H1 (cell line): ENCODE measurements around the gene CFDP1. TPM values are rescaled to one million over a fixed set of nuclear protein-coding genes. Genes with fewer than 3 reads are reported as not detected.

Source experiments
- CTCF ChIA-PET: fragments of 300-600 bp; sonication (Branson Sonifier 250); formaldehyde crosslinking; loops from one replicate; lab custom pipeline; 2021; ENCODE audit not compliant: partially characterized antibody; lab: Charles Lee
- POLR2A ChIA-PET: fragments of 300-600 bp; sonication (Branson Sonifier 250); formaldehyde crosslinking; loops from one replicate; lab custom pipeline; 2021; ENCODE audit warnings: inconsistent platforms; ENCODE audit not compliant: partially characterized antibody; lab: Charles Lee
- DNase-seq, 2 experiments: peaks; one replicate each; pipeline versions ENCODE4 v3.0.0 to v3.0.0-alpha.2; 2010 to 2022; ENCODE audit warnings: low spot score in 2 of 2, low read depth in 1 of 2, mixed read lengths in 1 of 2
- FAIRE-seq: peaks from 2 replicates; lab custom pipeline; 2011; peaks lifted over from hg19 to GRCh38; lab: Jason Lieb, UNC
- H2AFZ ChIP-seq: 2 replicates; pipeline ENCODE4 v1.8.1; 2012; ENCODE audit warnings: low read length, inconsistent platforms
- H2AK5ac ChIP-seq: 2 replicates; pipeline ENCODE4 v1.6.1; 2013; ENCODE audit warnings: low read depth, low read length
- H2BK120ac ChIP-seq: replicated peaks from 2 replicates; pipeline ENCODE3; 2013; ENCODE audit warnings: low read depth, low read length, inconsistent platforms
- H2BK12ac ChIP-seq: 2 replicates; pipeline ENCODE4 v1.6.1; 2013; ENCODE audit warnings: low read depth, low read length
- H2BK15ac ChIP-seq: 2 replicates; pipeline ENCODE4 v1.6.1; 2013; ENCODE audit warnings: low read length
- H2BK20ac ChIP-seq: 2 replicates; pipeline ENCODE4 v1.6.1; 2013; ENCODE audit warnings: low read length
- H2BK5ac ChIP-seq: 2 replicates; pipeline ENCODE4 v1.6.1; 2013; ENCODE audit warnings: low read depth, low read length
- H3K14ac ChIP-seq: 2 replicates; pipeline ENCODE4 v1.6.1; 2013; ENCODE audit warnings: inconsistent platforms; ENCODE audit not compliant: insufficient read length
- H3K18ac ChIP-seq: 2 replicates; pipeline ENCODE4 v1.6.1; 2013; ENCODE audit warnings: low read length; ENCODE audit errors: extremely low read depth
- H3K23ac ChIP-seq: 2 replicates; pipeline ENCODE4 v1.6.1; 2013; ENCODE audit warnings: inconsistent platforms; ENCODE audit not compliant: insufficient read length
- H3K23me2 ChIP-seq: 2 replicates; pipeline ENCODE4 v1.6.1; 2013; ENCODE audit warnings: low read depth, low read length
- H3K27ac ChIP-seq: 2 replicates; pipeline ENCODE4 v1.6.1; 2011; ENCODE audit warnings: low read depth, low read length, inconsistent platforms
- H3K27me3 ChIP-seq, 4 experiments: replicated peaks in 1 of 4; 1 replicate in 1 of 4; 2 replicates in 3 of 4; pipeline versions ENCODE4 v1.6.1 to v1.8.1; 2011 to 2013; ENCODE audit warnings: low read length in 3 of 4, mild to moderate bottlenecking in 3 of 4, inconsistent platforms in 2 of 4, mixed read lengths in 2 of 4, moderate library complexity in 1 of 4; ENCODE audit not compliant: control insufficient read depth in 3 of 4, insufficient read depth in 3 of 4; ENCODE audit errors: extremely low read depth in 1 of 4
- H3K36me3 ChIP-seq, 4 experiments: 2 replicates each; pipeline versions ENCODE4 v1.6.1 to v1.8.1; 2011 to 2013; ENCODE audit warnings: mild to moderate bottlenecking in 4 of 4, low read length in 3 of 4, moderate library complexity in 2 of 4, control low read depth in 1 of 4, inconsistent platforms in 1 of 4; ENCODE audit not compliant: insufficient read depth in 4 of 4, control insufficient read depth in 2 of 4
- H3K4ac ChIP-seq: replicated peaks from 2 replicates; pipeline ENCODE3; 2013; ENCODE audit warnings: low read length, low read depth, mixed read lengths, inconsistent platforms; ENCODE audit not compliant: insufficient read length
- H3K4me1 ChIP-seq, 4 experiments: replicated peaks in 1 of 4; 1 replicate in 1 of 4; 2 replicates in 3 of 4; pipeline versions ENCODE4 v1.6.1 to v1.8.1; 2011 to 2013; ENCODE audit warnings: low read length in 3 of 4, inconsistent platforms in 2 of 4, mixed read lengths in 1 of 4; ENCODE audit not compliant: insufficient read depth in 4 of 4, control insufficient read depth in 3 of 4
- H3K4me2 ChIP-seq, 2 experiments: 2 replicates each; pipeline versions ENCODE4 v1.6.1 to v1.8.1; 2011 to 2013; ENCODE audit warnings: low read depth in 2 of 2, low read length in 2 of 2, control low read depth in 1 of 2, inconsistent platforms in 1 of 2, mild to moderate bottlenecking in 1 of 2; ENCODE audit not compliant: insufficient read depth in 1 of 2
- H3K4me3 ChIP-seq, 4 experiments: fragments of 200-600, 300-600 bp in 1 of 4; sonication (generic), shearing (Covaris generic), sonication (Bioruptor Twin) in 1 of 4; 2 replicates each; pipeline versions ENCODE4 v1.5.1 to v1.8.1; 2011 to 2016; ENCODE audit warnings: low read length in 4 of 4, low read depth in 3 of 4, control low read depth in 2 of 4, inconsistent platforms in 2 of 4, mild to moderate bottlenecking in 2 of 4, mixed read lengths in 1 of 4, moderate library complexity in 1 of 4; ENCODE audit not compliant: insufficient read depth in 2 of 4; ENCODE audit errors: extremely low read depth in 1 of 4
- H3K56ac ChIP-seq: replicated peaks from 2 replicates; pipeline ENCODE3; 2013; ENCODE audit warnings: low read depth, mild to moderate bottlenecking, mixed read lengths, low read length, inconsistent platforms; ENCODE audit not compliant: insufficient read length
- H3K79me1 ChIP-seq: 2 replicates; pipeline ENCODE4 v1.6.1; 2013; ENCODE audit warnings: low read depth, low read length, control low read depth
- H3K79me2 ChIP-seq, 2 experiments: 2 replicates each; pipeline versions ENCODE4 v1.6.1 to v1.8.1; 2012 to 2013; ENCODE audit warnings: low read length in 2 of 2, mild to moderate bottlenecking in 2 of 2, inconsistent platforms in 1 of 2; ENCODE audit not compliant: insufficient read depth in 2 of 2, control insufficient read depth in 1 of 2
- H3K9ac ChIP-seq, 4 experiments: replicated peaks in 1 of 4; 1 replicate in 1 of 4; 2 replicates in 3 of 4; pipeline versions ENCODE4 v1.6.1 to v1.8.1; 2011 to 2013; ENCODE audit warnings: low read depth in 3 of 4, low read length in 3 of 4, control low read depth in 2 of 4, mild to moderate bottlenecking in 2 of 4, moderate library complexity in 2 of 4, inconsistent platforms in 1 of 4; ENCODE audit errors: extremely low read depth in 1 of 4
- H3K9me3 ChIP-seq, 2 experiments: 2 replicates each; pipeline versions ENCODE4 v1.6.1 to v1.8.1; 2012 to 2013; ENCODE audit warnings: mild to moderate bottlenecking in 2 of 2, moderate library complexity in 2 of 2, control low read depth in 1 of 2, inconsistent platforms in 1 of 2, low read depth in 1 of 2, low read length in 1 of 2, mixed read lengths in 1 of 2; ENCODE audit not compliant: insufficient read depth in 2 of 2
- H4K20me1 ChIP-seq, 2 experiments: replicated peaks in 1 of 2; 2 replicates each; pipeline versions ENCODE3 to v1.8.1; 2011 to 2013; ENCODE audit warnings: inconsistent platforms in 2 of 2, low read length in 2 of 2, mild to moderate bottlenecking in 1 of 2; ENCODE audit not compliant: insufficient read depth in 2 of 2, control insufficient read depth in 1 of 2
- H4K5ac ChIP-seq: 2 replicates; pipeline ENCODE4 v1.6.1; 2013; ENCODE audit warnings: low read length, low read depth, mixed read lengths, inconsistent platforms; ENCODE audit not compliant: insufficient read length
- H4K8ac ChIP-seq: 2 replicates; pipeline ENCODE4 v1.8.0; 2013; ENCODE audit warnings: mild to moderate bottlenecking, moderate library complexity, low read length, inconsistent platforms; ENCODE audit not compliant: insufficient read depth; ENCODE audit errors: extremely low read depth
- H4K91ac ChIP-seq: replicated peaks from 2 replicates; pipeline ENCODE3; 2013; ENCODE audit warnings: low read length, mixed read lengths, inconsistent platforms; ENCODE audit not compliant: insufficient read length
- ATF3 ChIP-seq: IDR thresholded peaks from 2 replicates; pipeline ENCODE4 v1.6.1; 2011; ENCODE audit warnings: low read depth, mild to moderate bottlenecking, low read length; ENCODE audit not compliant: insufficient read depth
- CBX5 ChIP-seq: fragments of 300-800, 300-1000 bp; sonication (generic); IDR thresholded peaks from 2 replicates; pipeline ENCODE4 v1.7.1; 2016; ENCODE audit warnings: antibody characterized with exemption, low read length, low read depth
- EGR1 ChIP-seq: IDR thresholded peaks from 2 replicates; pipeline ENCODE4 v1.6.1; 2011; ENCODE audit warnings: low read depth, low read length, borderline replicate concordance
- EP300 ChIP-seq, 2 experiments: IDR thresholded peaks; 1 replicate in 1 of 2; 2 replicates in 1 of 2; pipeline ENCODE4 v1.6.1; 2011 to 2012; ENCODE audit warnings: low read depth in 2 of 2, low read length in 2 of 2, mild to moderate bottlenecking in 2 of 2, borderline replicate concordance in 1 of 2, inconsistent platforms in 1 of 2, moderate library complexity in 1 of 2
- EZH2 ChIP-seq: fragments of 200-600 bp; sonication (generic); IDR thresholded peaks from 2 replicates; pipeline ENCODE4 v1.7.1; 2012; ENCODE audit warnings: low read depth, mild to moderate bottlenecking, moderate library complexity, low read length, inconsistent platforms; ENCODE audit not compliant: severe bottlenecking
- FOSL1 ChIP-seq: IDR thresholded peaks from 2 replicates; pipeline ENCODE4 v1.6.1; 2011; ENCODE audit warnings: mild to moderate bottlenecking, low read depth, low read length, moderate library complexity; ENCODE audit not compliant: insufficient read depth
- HDAC6 ChIP-seq: IDR thresholded peaks from one replicate; pipeline ENCODE4 v1.7.1; 2012; ENCODE audit warnings: low read depth, mild to moderate bottlenecking, inconsistent platforms, low read length, moderate library complexity
- NRF1 ChIP-seq: IDR thresholded peaks from 2 replicates; pipeline ENCODE4 v1.6.1; 2011; ENCODE audit warnings: mild to moderate bottlenecking, low read depth, low read length, improper control_type of control experiment
- POLR2A ChIP-seq, 2 experiments: IDR thresholded peaks; 1 replicate in 1 of 2; 2 replicates in 1 of 2; pipeline ENCODE4 v1.6.1; 2011; ENCODE audit warnings: low read depth in 2 of 2, low read length in 2 of 2, mild to moderate bottlenecking in 2 of 2; ENCODE audit errors: control extremely low read depth in 1 of 2
- POLR2AphosphoS5 ChIP-seq: IDR thresholded peaks from 2 replicates; pipeline ENCODE4 v1.6.1; 2011; ENCODE audit warnings: low read depth, low read length
- TAF1 ChIP-seq: IDR thresholded peaks from 2 replicates; pipeline ENCODE4 v1.6.1; 2011; ENCODE audit warnings: mild to moderate bottlenecking, low read depth, low read length
- TCF12 ChIP-seq: IDR thresholded peaks from 2 replicates; pipeline ENCODE4 v1.6.1; 2011; ENCODE audit warnings: low read depth, mild to moderate bottlenecking, low read length
- YY1 ChIP-seq: IDR thresholded peaks from 2 replicates; pipeline ENCODE4 v1.6.1; 2011; ENCODE audit warnings: low read depth, mild to moderate bottlenecking, low read length
- WGBS, 2 experiments: shearing (Covaris generic) in 1 of 2; methylation state at CpG; one replicate each; pipeline versions ENCODE4 v1.1.6 to v1.1.7; 2013 to 2015; ENCODE audit warnings: low lambda C conversion rate in 2 of 2, mixed read lengths in 2 of 2, inconsistent platforms in 1 of 2, low coverage in 1 of 2, missing lambda C conversion rate in 1 of 2; ENCODE audit not compliant: insufficient replicate concordance in 2 of 2, insufficient coverage in 1 of 2, insufficient read length in 1 of 2; ENCODE audit errors: extremely low coverage in 1 of 2, missing lambda C conversion rate in 1 of 2; 5-methylcytosine and 5-hydroxymethylcytosine counted together
- polyA plus RNA-seq, 7 experiments: library from polyadenylated mRNA; depleted of rRNA in 3 of 7; stranded (reverse) in 5 of 7; unstranded in 2 of 7; fragments of >200 nt in 5 of 7; fragments of 200-250 nt in 2 of 7; gene quantifications; 1 replicate in 5 of 7; 2 replicates in 1 of 7; 4 replicates in 1 of 7; pipeline versions ENCODE4 v1.2.1 to v1.2.3, GENCODE V29; 2011 to 2013; ENCODE audit warnings: missing spikeins in 2 of 7, mixed read lengths in 2 of 7
- total RNA-seq: library from RNA; stranded (reverse); fragmentation: NEBNext Ultra II Directional; extraction: Animal tissue kit (Norgen Biotek cat#: 25700); gene quantifications from 2 replicates; pipeline ENCODE4 v1.2.1, GENCODE V29; 2021

CFDP1 gene
- total and polyA plus RNA-seq, 2 of the 8 experiments (the other 6 are each of a cell fraction or from before 2014, with no cell fraction given), result 25.5 to 77.3 TPM

GRCh38 chr16:75309156-75309555 is 124.1 kb downstream of the CFDP1 start:
- no peak overlapping the region for H3K27ac ChIP-seq
- no peak overlapping the region for H2BK5ac ChIP-seq
- WGBS, 2 experiments, result 82% methylated on average over 8 of the region's 8 CpGs; no CpG with 5 or more reads in 1 of the 2 experiments
- FAIRE-seq (no peak), DNase-seq (no peak)
- H3K27me3 ChIP-seq, result no peaks in the 10 kb centered on the region
- no peak overlapping the region for H3K4me2 ChIP-seq
- no peak overlapping the region for H3K56ac ChIP-seq
- no peak overlapping the region for H4K91ac ChIP-seq
- no peaks in the 10 kb centered on the region; a peak in 1 of 7 replicates for H3K4me1 ChIP-seq
- H2BK15ac ChIP-seq, result no peak overlapping the region
- H3K9ac ChIP-seq, result no peak overlapping the region
- H3K36me3 ChIP-seq, result peaks cover 4 to 8% (median 7%) of the 10 kb centered on the region in 4 experiments; a peak in 5 of 8 replicates
- H2AK5ac ChIP-seq, result no peak overlapping the region
- CTCF ChIA-PET, result interaction anchor here (1.1 to 1.5 kb wide), 2 partner anchors 58 to 75 kb away, joined by 3 to 5 read pairs; partner anchors contain the start of gene BCAR1
- TF ChIP-seq ATF3 (no peak), EZH2 (no peak), POLR2A (IDR thresholded peaks at IDR 0.05; ENCODE audit: control extremely low read depth in 1 of 2, low read depth in 2 of 2, low read length in 2 of 2) (no peak), EP300 (IDR thresholded peaks at IDR 0.05; ENCODE audit: borderline replicate concordance in 1 of 2, low read depth in 2 of 2, low read length in 2 of 2) (no peak), EGR1 (no peak), TAF1 (no peak), NRF1 (no peak), FOSL1 (no peak), CBX5 (no peak), HDAC6 (no peak), YY1 (no peak), POLR2AphosphoS5 (no peak), TCF12 (no peak)
- no peak overlapping the region for H3K4ac ChIP-seq
- H4K20me1 ChIP-seq, result no peaks in the 10 kb centered on the region
- no peak overlapping the region for H3K23ac ChIP-seq
- H3K23me2 ChIP-seq, result no peaks in the 10 kb centered on the region
- H3K4me3 ChIP-seq, result no peak overlapping the region
- H2BK12ac ChIP-seq, result no peak overlapping the region
- no peak overlapping the region for H3K18ac ChIP-seq
- H3K9me3 ChIP-seq, result no peaks in the 10 kb centered on the region
- no peak overlapping the region for H2BK20ac ChIP-seq
- H4K5ac ChIP-seq, result no peak overlapping the region
- H3K79me2 ChIP-seq, result no peaks in the 10 kb centered on the region
- H3K79me1 ChIP-seq, result no peaks in the 10 kb centered on the region
- no peak overlapping the region for H4K8ac ChIP-seq
- no peak overlapping the region for H3K14ac ChIP-seq
- H2BK120ac ChIP-seq, result no peak overlapping the region
- H2AFZ ChIP-seq, result no peak overlapping the region
- POLR2A ChIA-PET, result no interaction called here
